ENCODE data around the gene FAM3D.
A peak's percentile ranks its signal among the peaks of the same experiment; 100 is the strongest.

Gene FAM3D

DNA sequence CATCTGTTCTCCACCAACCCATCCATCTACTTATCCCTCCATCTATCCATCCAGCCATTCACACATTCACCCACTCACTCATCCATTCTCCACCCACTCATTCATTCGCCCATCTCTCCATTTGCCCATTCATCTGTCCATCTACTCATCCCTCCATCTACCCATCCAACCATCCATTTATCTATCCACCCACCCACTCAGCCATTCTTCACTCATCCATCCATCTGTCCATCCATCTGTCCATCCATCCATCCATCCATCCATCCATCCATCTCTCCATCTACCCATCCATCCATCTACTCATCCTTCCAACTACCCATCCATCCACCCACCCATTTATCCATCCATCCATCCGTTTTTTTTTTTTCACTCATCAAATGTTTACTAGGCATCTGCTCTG, 13.9 kb downstream of the FAM3D start:
- DNase-seq, result no peak

DNA sequence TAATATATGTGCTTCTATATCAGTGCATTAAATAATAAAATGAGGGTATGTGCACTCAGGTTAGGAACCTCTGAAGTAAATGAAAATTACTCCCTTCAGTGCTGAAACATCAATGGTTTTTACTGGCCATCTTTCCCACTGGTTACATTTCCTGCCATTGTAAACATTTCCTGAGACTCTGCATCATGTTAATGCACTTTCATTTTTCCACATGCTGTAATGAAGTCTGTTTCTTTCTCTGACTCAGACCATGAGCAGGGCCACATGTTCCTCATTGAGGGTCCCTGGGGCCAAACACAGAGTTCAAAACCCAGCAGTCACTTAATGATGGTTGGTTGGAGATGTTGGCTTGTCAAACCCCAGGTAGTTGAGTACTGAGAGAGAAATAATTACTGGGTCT, 15.3 kb downstream of the FAM3D start:
- no peak for DNase-seq

DNA sequence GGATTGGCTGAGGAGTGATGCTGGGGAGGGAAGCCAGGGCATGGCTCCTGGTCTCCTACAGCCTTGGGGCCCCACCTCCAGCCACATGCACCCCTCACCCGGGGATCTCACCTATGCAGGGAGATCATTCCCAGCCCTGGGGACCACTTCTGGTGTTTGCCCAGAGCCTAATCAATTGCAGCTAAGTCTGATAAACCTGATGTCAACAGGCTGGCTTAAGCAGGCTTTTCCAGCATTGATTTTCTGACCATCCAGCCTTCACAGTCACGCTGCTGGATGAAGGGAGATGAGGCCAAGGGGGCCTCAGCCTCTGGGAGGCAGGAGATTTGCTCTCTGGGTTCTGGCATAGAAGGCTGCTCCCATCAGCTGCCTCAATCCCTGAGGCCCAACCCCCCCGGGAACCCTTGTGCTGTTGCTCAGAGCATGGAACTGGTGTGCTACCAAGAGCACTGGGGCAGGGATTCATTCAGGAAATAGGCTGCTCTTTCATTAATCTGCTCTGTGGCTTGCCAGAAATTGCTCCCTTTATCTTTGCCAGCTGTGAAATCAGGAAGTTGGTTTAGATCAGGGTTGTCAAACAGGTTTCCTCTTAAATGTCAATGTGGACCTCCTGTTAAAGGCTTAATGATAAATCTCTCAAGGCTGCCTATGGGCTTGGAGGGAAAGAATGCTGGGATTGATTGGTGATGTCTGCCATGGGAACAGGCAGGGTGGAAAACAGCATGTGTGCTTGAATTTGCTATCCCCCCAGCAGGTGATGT, 19.0 kb downstream of the FAM3D start:
- DNase-seq, result no peak

DNA sequence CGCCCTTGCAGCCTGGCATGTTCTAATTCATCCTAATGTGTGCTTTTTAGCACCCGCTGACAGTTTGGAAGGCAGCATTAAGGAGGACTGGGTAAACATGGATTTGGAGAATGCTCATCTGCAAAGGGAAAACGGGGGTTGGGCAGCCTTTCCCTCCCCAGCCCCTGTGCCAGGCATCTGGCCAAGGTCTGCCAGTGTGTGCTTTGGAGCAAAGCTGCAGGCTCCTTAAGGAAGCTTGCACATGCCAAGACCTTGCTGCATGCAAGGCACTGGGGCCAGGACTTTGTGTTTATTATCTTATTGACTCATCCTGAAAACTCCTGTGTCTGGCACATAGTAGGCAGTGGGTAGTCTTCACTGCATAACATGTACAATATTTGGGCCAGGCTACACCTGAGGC, 20.1 kb downstream of the FAM3D start:
- no peak for DNase-seq

DNA sequence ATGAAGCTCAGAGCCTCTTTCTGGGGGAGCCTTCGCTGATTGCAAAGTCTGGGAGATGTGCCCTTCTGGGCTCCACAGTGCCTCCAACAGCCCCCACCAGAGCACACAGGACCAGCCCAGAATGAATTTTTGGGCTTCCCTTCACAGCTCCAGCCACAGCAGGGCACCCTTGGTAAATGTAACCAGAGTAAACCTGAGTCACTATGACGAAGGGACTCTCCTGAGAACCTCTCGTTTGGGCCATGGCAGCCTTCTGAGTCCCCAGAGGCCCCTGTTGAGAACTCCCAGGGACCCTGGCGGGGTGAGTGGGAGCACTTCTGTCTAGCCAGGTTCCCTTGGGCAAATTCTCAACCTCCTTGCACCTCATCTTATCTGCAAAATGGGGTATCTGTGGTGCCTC, 20.8 kb downstream of the FAM3D start:
- DNase-seq, result no peak

DNA sequence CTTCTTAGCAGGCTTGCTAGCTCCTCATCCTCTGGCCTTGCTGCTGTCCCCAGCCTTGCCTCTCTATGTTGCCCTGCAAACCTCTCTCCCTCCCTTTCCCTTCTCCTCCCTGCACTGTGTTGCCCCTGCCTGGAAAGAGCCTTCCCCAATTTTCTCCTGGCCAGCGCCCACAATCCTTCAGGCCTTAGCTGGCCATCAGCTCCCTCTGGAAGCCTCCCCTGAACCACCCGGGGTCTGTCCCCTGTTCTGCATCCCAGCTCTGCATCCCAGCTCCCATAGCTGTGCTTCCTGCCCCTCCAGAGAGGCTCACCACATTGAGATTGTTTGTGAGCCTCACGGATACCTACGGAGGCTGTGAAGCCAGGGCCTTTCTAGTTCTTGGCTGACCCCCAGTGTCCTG, 23.7 kb downstream of the FAM3D start:
- no peak for DNase-seq

DNA sequence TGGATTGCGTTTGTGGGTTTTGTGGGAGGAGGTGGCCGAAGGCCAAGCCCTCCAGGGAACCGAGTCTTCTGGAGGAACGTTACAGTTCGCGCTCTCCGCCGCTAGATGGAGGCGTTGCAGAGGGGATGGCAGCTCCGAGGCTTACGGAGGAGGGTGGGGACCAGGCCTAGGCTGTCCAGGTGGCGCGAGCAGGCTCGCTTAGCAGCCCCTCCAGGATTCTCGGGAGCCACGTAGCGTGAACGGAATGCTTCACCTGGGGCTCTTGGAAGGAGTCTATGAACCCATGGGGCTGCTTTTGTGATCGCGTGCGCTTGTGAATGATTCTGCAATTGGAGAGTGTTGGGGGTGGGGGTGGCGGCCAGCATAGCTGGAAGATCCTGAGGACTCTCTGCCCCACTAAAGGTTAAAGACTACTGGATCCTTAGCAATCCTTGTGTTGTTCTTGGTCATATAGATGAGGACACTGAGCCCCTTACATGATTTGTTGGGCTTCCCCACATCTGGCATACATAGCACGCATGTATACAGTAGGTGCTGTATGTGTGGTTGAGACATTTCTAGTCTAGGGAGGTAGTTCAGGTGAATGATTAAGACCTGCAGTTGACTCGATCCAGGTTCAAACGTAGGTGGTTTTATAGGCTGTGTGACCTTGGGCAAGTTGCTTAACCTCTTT, 25.7 kb downstream of the FAM3D start:
- peak; percentile 80 for DNase-seq

DNA sequence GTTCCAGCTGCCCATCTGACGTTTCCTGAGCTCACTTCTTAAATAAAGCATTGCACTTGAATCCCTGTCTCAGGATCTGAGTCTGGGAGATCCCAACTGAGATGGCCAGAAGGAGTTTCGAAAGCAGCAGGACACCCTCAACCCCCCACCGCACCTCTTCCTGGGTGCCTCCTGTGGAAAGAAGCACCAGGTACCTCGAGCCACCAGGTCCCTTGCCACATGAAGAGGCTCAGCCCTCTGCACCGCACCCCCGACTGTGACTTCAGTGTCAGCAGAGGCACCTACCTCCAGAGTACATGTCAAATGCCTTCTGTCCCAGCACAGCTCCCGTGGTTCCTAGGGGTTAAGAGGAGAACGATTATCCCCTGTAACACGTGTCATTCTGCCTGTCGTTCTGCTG, 26.7 kb downstream of the FAM3D start:
- no peak for DNase-seq

DNA sequence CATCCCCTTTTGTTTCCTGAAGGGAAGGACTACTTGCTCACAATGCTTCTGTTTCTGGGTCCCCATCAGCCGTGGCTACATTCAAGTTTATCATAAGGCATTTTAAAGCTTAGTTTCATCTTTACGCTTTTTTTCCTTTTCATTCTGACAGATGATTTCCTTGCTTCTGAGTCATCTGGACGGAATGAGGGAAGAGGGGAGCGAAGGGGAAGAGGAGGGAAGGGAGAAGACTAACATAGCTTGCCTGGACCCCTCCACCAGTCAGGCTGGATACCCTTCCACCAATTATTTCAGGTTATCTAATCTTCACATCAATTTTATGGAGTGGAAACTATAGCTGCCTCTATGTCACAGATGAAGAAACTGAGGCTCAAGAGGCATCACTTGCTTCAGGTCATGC, 27.6 kb downstream of the FAM3D start:
- no peak for DNase-seq

DNA sequence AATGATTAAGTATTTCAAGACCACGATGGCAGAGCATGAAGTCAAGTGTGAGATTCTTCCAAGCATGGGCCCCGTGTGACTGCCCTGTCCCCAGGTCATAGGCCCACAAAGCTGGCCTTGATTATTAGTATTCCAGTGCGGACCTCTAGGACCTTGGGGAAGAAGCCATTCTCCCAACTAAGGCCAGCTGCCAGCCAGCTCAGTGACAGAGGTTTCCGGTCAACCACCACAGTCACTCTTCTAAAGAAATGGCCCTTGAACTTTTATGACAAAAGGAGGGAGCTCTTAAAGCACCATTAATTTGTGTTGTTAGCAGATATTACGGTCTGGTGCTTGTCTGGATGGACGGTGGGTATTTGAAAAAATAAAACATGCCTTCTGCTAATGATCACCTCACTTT, 28.0 kb downstream of the FAM3D start:
- DNase-seq, result no peak

DNA sequence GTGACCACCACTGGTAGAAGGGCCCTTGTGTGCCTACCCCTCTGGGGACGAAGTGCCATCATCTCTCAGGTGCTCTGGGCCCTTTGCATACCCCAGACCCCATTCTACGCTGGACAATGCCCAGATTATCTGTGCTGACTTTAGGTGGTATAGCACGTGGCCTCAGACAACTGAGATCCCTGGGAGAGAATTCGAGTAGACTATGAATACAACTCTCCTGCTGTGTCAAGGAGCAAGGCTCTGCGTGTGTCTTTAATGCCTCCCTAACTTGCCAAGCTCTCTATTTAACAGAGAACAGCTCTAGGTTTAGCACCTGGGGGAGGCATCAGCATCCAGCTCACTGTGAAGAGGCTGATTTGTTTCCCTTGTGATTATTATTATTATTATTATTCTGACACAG, 29.1 kb downstream of the FAM3D start:
- DNase-seq, result no peak

DNA sequence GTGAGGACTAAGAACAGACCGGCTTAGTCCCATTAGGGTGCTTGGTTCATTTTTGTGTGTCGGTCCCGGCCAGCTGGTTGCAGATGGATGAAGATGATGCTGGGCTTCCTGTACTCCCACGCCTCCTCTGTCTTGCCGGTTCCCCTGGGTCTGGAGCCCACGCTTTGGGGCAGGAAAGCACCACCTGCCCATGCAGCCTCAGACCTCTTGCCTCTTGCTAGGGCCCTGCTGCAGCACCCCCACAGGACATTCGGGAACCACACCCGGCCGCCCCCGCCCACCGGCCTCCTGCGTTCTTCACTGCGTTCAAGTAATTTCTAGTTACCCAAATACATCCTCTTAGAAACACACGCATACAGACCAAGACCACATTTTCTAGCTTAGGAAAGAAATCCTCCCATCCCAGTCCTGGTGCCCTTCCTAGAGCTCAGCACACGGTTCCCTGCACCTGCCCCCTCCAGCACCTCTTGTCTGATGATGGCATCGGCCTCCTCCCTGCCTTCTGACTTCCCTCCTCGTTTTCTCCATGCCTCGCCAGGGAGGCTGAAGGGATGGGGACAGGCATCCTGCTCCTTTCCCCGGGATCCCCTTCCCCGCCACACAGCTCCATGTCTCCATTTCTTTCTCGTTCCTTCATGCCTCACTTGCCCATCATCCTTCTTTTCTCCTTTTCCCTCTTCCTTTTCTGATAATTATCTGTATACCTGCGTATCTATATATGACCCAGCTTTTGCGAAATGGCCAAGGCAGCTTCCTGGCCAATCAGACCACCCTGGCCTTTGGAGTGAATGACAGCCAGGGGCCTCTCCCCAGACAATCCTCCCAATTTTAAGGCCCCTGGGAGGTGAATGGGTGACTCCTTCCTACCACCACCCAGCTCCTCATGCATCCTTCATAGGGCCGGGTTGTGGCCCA, 30.9 kb downstream of the FAM3D start:
- no peak for DNase-seq

DNA sequence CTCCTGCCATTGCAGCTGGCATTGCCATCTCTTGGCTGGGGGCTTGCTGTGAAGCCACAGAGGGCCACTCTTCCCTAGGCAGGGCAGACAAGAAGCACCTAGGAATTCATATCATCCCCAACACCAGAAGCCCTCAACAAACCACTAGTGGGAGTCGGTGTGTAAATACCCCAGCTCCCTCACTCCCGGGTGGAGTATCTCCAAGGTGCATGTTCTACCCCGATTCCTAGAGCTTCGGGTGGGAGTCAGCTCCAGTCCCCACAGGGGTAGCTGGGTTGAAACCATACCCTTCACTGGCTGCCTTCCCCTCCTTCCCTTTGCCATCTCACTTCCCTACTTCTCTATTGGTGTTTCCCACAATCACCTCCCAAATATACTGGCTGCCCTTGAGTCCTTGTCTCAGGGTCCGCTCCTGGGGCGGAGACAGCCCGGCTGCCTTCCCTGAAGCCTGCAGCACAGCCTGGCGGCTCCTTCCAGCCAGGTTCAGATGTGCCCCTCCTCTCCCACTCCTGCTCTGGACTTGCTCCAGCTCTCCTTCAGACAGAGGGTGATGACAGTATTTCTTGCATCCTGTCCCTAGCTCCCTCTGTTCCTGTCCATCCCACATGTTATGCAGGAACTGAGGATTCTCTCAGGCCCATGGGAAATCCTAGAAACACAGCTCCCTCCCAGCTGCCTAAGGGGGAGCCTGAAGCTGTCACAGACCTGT, 33.3 kb downstream of the FAM3D start:
- DNase-seq, result peak; percentile 13

DNA sequence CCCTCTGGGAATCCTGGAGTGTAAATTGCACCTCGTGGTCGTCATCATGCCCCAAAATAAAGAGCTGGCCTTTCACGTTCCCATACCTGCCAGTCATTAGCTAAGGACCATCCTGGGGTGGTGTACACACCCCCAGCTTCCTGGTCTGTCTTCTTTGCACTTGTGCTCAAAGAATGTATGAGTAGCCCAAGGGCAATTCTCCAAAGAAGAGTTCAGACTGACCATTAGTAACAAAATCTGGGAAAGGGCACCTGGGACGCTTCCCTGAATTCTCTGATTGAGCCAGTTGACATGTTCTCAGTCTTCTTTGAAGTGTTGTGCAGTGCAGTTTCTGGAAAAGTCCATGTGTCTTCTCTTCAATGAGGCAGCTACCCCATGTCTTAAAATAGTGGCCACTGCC, 34.8 kb downstream of the FAM3D start:
- no peak for DNase-seq

DNA sequence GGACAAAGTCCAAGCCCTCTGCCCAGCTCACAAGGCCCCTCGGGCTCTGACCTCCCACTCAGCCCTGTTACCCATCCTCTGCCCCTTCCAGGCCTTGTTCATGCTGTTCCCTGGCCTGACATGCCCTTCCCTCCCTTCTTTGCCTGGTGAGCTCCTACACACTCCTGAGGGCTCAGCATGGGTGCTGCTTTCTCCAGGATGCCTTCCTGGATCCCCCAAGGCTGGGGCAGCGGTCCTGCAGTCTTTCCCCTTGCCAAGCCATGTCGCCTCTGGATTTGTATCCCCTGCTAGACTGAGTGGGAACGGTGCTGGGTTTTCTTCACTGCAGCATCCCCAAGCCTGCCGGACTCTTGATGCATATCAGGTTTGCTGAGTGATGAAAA, 35.9 kb downstream of the FAM3D start:
- DNase-seq, result no peak

DNA sequence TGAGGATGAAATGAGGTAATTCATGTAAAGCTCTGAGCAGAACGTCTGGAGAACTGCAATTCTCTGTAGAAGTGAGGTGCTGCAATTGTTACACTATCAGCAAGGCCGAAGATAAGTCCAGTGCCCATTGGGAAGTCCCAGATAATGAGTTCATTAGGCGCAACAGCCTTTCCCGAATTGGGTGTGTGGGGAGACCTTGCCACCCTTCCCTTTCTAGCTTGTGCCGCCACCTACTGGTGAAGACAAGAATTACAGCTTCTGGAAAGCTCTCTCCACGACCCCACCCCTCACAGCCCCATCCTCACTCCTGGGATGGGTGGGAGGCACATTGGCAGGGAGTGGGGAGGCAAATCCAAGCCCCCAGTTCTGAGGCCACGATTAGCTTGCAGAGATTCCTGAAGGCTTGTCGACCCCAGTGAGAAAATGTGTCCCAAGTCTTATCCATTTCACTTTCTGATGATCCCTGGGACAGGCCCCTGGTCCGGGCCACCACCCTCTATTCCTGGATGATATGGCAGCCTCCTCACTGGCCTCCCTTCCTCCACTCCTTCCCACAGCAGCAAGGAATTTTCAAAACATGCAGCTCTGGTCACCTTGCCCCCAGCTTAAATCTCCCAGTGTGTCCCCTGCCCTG, 36.4 kb downstream of the FAM3D start:
- peak; percentile 28 for DNase-seq

DNA sequence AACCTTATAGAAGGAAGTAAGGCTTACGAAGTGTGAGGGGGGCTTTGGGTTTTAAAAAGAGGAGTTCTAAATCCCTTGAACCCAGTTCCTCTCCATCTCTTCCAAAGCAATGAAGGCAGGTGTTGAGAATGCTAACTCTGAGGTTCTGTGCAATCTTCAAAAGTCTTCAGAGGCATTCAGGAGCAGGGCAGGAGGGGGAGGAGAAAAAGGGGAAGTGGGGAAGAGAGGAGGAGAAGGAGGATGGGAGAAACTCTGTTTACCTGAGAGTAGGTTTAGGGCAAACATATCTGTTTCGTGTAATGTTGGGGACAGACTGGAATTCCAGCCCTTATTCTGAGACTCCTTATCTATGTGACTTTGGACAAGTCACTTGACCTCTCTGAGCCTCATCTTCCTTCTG, 36.9 kb downstream of the FAM3D start:
- DNase-seq, result no peak

DNA sequence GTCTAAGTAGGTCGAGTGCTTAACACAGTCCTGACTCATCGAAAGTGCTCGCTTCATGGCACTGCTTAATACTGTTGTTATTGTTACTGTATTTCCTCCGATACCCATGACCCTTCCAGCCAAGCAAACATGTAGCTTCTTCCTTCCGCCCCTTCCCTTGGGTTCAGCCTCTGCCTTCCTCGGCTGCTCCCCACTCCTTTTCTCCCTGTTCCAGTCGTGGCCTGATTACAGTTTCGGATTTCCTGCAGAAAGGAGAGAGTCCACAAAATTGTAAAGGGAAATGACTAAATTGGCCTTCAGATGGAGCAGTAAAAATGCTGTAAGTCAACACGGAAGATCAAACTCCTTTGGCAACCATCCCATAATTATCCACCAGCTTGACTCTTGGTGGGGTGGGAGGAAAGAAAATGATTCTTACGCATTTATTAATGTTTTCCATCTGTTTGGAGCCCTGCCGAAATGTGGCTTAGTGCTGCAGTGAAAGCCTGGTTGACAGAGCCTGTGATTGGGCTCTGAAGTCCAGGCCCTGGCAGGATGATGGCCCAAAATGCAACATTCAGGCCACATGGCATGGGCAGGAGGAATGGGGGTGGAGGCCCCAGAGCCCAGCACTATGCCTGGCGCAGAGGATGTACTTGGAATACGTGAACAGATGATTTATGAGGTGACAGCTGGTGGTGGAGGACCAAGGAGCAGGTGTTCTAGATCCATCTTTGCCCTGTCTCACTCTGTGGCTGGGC, 37.6 kb downstream of the FAM3D start:
- peak; percentile 14 for DNase-seq

DNA sequence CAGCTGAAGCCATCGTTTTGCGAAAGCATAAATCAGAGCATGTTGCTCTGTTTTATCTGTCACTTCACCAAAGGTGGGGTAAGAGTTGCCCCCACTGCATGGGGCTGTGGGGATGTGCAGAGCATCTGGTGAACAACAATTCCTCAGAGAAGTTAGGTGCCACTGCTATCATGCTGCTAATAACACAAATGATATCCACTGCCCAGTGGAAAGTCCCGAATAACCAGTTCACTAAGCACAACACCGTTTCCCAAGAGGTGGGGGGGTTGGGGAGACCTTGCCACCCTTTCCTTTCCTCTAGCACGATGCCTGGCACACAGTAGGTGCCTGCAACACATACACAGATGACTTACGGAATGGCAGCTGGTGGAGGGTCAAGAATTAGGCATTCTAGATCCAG, 38.6 kb downstream of the FAM3D start:
- DNase-seq, result no peak

DNA sequence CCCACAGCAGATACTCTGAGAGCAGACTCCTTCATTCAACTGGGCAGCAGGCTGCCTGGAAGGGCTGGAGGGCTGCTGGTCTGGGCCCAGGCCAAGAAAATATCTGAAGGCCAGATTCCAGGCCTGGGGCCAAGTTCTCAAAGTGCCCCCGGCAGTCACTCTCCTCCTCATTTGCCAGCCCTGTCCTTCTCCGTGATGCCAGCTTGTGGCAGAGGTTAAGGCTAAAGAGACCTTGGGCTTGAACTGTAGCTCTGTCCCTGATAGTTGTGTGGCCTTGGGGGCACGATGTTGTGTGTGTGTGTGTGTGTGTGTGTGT, 39.0 kb downstream of the FAM3D start:
- DNase-seq, result no peak

DNA sequence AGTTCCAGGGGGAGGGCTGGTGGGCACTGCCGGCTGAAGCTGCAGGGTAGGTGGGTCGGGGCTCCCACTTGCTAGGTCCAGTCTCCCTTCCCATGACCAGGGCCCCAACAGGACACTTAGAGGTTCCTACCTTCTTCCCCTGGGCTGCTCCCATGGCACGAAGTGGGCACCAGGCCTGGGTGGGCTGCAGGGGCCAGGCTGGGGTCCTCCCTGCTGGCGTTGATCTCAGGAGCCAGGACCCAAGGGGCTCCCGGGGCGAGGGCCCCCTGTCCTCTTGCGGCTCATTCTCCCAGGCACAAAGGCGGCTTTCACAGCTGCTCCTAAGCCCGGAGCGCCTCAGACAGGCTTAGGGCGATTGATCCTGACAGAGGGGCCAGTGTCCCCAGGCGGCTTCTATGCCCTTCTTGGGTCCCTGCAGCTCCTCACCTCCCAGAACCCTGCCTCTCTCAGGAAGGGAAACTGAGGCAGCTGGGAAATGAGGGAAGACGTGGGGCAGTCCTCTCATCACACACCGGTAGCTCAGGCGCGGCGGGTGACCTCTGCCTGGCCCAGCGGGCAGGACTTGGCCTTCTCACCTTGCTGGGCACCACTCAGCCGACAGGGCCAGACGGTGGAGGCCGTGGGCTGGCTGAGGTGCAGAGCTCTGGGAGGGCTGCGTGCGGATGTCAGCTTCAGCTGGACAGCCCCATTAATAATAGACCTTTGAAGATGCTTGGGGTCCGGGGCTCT, 39.6 kb downstream of the FAM3D start:
- DNase-seq, result no peak
